ENCODE results near the gene SIGLECL1.
"Not testable (repeated sequence)": the region's sequence is repeated elsewhere in the genome, so short reads cannot be mapped to it uniquely, and the experiment has no call there.

Gene SIGLECL1

DNA sequence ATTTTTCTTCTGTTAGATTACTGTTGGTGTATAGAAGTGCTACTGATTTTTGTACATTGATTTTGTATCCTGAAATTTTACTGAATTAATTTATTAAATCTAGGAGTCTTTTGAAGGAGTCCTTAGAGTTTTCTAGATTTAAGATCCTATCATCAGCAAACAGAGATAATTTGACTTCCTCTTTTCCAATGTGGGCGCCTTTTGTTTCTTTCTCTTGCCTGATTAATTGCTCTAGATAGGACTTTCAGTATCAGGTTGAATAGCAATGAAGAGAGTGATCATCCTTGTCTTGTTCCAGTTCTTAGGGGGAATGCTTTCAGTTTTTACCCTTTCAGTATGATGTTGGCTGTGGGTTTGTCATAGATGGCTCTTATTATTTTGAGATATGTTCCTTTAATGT is 31.6 kb upstream of the SIGLECL1 start:
- H3K27me3 ChIP-seq (ENCODE audit: low read depth, low read length), result peaks cover 33% of the 10 kb centered on the region; the same call in 1 of the 2 replicates
- no peak overlapping the region for H3K4me3 ChIP-seq (ENCODE audit: low read length)
- no peaks in the 10 kb centered on the region for H3K4me1 ChIP-seq (ENCODE audit: low read length)
- no peaks in the 10 kb centered on the region for H4K20me1 ChIP-seq (ENCODE audit: insufficient read depth, low read length)
- H3K4me2 ChIP-seq (ENCODE audit: low read length), result no peak overlapping the region
- no peak overlapping the region for H3K27ac ChIP-seq (ENCODE audit: low read length)
- H3K9ac ChIP-seq (ENCODE audit: low read length), result no peak overlapping the region
- no peak overlapping the region for H2AFZ ChIP-seq (ENCODE audit: low read depth, low read length)
- H3K9me3 ChIP-seq (ENCODE audit: insufficient read depth, low read length), result no peaks in the 10 kb centered on the region
- TF ChIP-seq CTCF (IDR thresholded peaks at IDR 0.05; ENCODE audit: low read depth, low read length), result no peak
- no peak for TF ChIP-seq EZH2phosphoT487 (IDR thresholded peaks at IDR 0.05; ENCODE audit: low read depth)
- no peaks in the 10 kb centered on the region for H3K79me2 ChIP-seq (ENCODE audit: low read length)
- no peaks in the 10 kb centered on the region for H3K36me3 ChIP-seq (replicated peaks; ENCODE audit: low read depth, low read length)

DNA sequence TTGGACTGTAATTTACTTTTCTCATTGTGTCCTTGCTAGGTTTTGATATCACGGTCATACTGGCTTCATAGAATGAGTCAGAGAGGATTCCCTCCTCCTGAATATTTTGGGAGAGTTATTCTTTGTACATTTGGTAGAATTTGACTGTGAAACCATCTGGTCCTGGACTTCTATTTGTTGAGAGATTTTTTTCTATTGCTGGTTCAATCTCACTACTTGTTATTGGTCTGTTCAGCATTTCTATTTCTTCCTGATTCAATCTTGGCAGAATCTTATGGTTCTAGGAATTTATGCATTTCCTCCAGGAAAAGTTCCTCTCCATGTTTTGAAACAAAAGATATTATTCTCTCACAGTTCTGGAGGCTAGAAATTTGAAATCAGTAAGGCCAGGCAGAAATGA is 30.9 kb upstream of the SIGLECL1 start:
- H3K4me1 ChIP-seq (ENCODE audit: low read length), result no peaks in the 10 kb centered on the region
- H2AFZ ChIP-seq (ENCODE audit: low read depth, low read length), result no peak overlapping the region
- H3K36me3 ChIP-seq (replicated peaks; ENCODE audit: low read depth, low read length), result no peaks in the 10 kb centered on the region
- H4K20me1 ChIP-seq (ENCODE audit: insufficient read depth, low read length), result no peaks in the 10 kb centered on the region
- no peak overlapping the region for H3K4me3 ChIP-seq (ENCODE audit: low read length)
- H3K9me3 ChIP-seq (ENCODE audit: insufficient read depth, low read length), result no peaks in the 10 kb centered on the region
- H3K27ac ChIP-seq (ENCODE audit: low read length), result no peak overlapping the region
- H3K9ac ChIP-seq (ENCODE audit: low read length), result no peak overlapping the region
- no peak for TF ChIP-seq CTCF (IDR thresholded peaks at IDR 0.05; ENCODE audit: low read depth, low read length)
- no peak for TF ChIP-seq EZH2phosphoT487 (IDR thresholded peaks at IDR 0.05; ENCODE audit: low read depth)
- no peaks in the 10 kb centered on the region for H3K79me2 ChIP-seq (ENCODE audit: low read length)
- peaks cover 33% of the 10 kb centered on the region; the same call in 1 of the 2 replicates for H3K27me3 ChIP-seq (ENCODE audit: low read depth, low read length)
- no peak overlapping the region for H3K4me2 ChIP-seq (ENCODE audit: low read length)

- no peaks in the 10 kb centered on the region for H3K36me3 ChIP-seq (replicated peaks; ENCODE audit: low read depth, low read length)
- H3K9ac ChIP-seq (ENCODE audit: low read length), result no peak overlapping the region
- H3K9me3 ChIP-seq (ENCODE audit: insufficient read depth, low read length), result no peaks in the 10 kb centered on the region
- H3K27ac ChIP-seq (ENCODE audit: low read length), result no peak overlapping the region
- H3K4me2 ChIP-seq (ENCODE audit: low read length), result no peak overlapping the region
- H2AFZ ChIP-seq (ENCODE audit: low read depth, low read length), result no peak overlapping the region
- H3K79me2 ChIP-seq (ENCODE audit: low read length), result no peaks in the 10 kb centered on the region
- H3K4me1 ChIP-seq (ENCODE audit: low read length), result no peaks in the 10 kb centered on the region
- no peaks in the 10 kb centered on the region for H4K20me1 ChIP-seq (ENCODE audit: insufficient read depth, low read length)
- no peak overlapping the region for H3K4me3 ChIP-seq (ENCODE audit: low read length)
- TF ChIP-seq EZH2phosphoT487 (IDR thresholded peaks at IDR 0.05; ENCODE audit: low read depth) (no peak), CTCF (IDR thresholded peaks at IDR 0.05; ENCODE audit: low read depth, low read length) (no peak)
- H3K27me3 ChIP-seq (ENCODE audit: low read depth, low read length), result peaks cover 33% of the 10 kb centered on the region; the same call in 1 of the 2 replicates
Observed at GRCh38 chr19:51220996-51221395, 29.9 kb upstream of the SIGLECL1 start.

- H2AFZ ChIP-seq (ENCODE audit: low read depth, low read length), result no peak overlapping the region
- no peaks in the 10 kb centered on the region for H4K20me1 ChIP-seq (ENCODE audit: insufficient read depth, low read length)
- no peaks in the 10 kb centered on the region for H3K4me1 ChIP-seq (ENCODE audit: low read length)
- peaks cover 42% of the 10 kb centered on the region; the same call in 1 of the 2 replicates for H3K27me3 ChIP-seq (ENCODE audit: low read depth, low read length)
- no peak overlapping the region for H3K27ac ChIP-seq (ENCODE audit: low read length)
- no peak overlapping the region for H3K4me2 ChIP-seq (ENCODE audit: low read length)
- H3K9me3 ChIP-seq (ENCODE audit: insufficient read depth, low read length), result no peaks in the 10 kb centered on the region
- H3K4me3 ChIP-seq (ENCODE audit: low read length), result no peak overlapping the region
- H3K79me2 ChIP-seq (ENCODE audit: low read length), result no peaks in the 10 kb centered on the region
- TF ChIP-seq CTCF (IDR thresholded peaks at IDR 0.05; ENCODE audit: low read depth, low read length), result no peak
- no peak for TF ChIP-seq EZH2phosphoT487 (IDR thresholded peaks at IDR 0.05; ENCODE audit: low read depth)
- no peaks in the 10 kb centered on the region for H3K36me3 ChIP-seq (replicated peaks; ENCODE audit: low read depth, low read length)
- H3K9ac ChIP-seq (ENCODE audit: low read length), result no peak overlapping the region
Observed at GRCh38 chr19:51224163-51224641, 26.7 kb upstream of the SIGLECL1 start.

DNA sequence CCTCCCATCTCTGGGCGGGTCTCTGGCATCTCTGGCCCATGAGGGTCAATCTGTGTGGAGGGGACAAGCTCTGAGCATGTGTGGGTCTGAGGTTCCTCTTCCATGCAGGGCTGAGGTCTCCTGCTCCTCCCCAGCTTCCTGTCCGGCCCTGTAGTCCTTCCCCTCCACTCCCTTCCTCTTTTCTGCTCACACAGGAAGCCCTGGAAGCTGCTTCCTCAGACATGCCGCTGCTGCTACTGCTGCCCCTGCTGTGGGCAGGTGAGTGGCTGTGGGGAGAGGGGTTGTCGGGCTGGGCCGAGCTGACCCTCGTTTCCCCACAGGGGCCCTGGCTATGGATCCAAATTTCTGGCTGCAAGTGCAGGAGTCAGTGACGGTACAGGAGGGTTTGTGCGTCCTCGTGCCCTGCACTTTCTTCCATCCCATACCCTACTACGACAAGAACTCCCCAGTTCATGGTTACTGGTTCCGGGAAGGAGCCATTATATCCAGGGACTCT is 25.9 kb upstream of the SIGLECL1 start, which contains the start of gene CD33:
CD33 (plus strand) TSS at position 183 of the 496 bp plus-strand sequence; CDS start at position 222, 39 bp downstream.
- peaks cover 44% of the 10 kb centered on the region; the same call in 1 of the 2 replicates for H3K27me3 ChIP-seq (ENCODE audit: low read depth, low read length)
- H3K9ac ChIP-seq (ENCODE audit: low read length); H3K4me3 ChIP-seq (ENCODE audit: low read length); H3K4me2 ChIP-seq (ENCODE audit: low read length); H3K9me3 ChIP-seq (ENCODE audit: insufficient read depth, low read length); H3K4me1 ChIP-seq (ENCODE audit: low read length); H3K27ac ChIP-seq (ENCODE audit: low read length); H3K36me3 ChIP-seq (replicated peaks; ENCODE audit: low read depth, low read length); H3K79me2 ChIP-seq (ENCODE audit: low read length); H4K20me1 ChIP-seq (ENCODE audit: insufficient read depth, low read length); H2AFZ ChIP-seq (ENCODE audit: low read depth, low read length): not testable (repeated sequence)
